ENCODE results near the gene DNAJC8.

Gene DNAJC8

DNA sequence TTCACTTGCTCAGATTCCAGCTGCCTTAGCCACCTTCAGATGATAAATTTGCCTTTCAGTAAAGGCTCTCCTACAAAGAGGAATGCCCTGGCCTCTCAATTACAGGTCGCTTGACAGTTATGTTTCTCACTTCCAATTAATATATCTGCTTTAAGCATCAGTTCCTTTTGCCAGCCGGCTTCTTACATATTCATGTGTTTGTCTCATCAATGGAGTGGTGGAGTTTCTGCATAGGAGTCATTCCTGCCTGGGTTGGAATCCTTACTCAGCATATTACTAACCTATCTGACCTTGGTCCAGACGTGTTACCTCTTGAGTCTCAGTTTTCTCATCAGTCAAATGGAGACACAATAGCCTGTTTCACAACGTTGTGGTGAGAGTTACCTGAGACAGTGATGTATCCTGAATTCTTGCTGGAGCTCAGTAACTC, 17.1 kb upstream of the DNAJC8 start:
- TF ChIP-seq, protein P1, sequence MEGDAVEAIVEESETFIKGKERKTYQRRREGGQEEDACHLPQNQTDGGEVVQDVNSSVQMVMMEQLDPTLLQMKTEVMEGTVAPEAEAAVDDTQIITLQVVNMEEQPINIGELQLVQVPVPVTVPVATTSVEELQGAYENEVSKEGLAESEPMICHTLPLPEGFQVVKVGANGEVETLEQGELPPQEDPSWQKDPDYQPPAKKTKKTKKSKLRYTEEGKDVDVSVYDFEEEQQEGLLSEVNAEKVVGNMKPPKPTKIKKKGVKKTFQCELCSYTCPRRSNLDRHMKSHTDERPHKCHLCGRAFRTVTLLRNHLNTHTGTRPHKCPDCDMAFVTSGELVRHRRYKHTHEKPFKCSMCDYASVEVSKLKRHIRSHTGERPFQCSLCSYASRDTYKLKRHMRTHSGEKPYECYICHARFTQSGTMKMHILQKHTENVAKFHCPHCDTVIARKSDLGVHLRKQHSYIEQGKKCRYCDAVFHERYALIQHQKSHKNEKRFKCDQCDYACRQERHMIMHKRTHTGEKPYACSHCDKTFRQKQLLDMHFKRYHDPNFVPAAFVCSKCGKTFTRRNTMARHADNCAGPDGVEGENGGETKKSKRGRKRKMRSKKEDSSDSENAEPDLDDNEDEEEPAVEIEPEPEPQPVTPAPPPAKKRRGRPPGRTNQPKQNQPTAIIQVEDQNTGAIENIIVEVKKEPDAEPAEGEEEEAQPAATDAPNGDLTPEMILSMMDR (IDR thresholded peaks at IDR 0.05; ENCODE audit: low read depth, low read length), result no peak
- H3K4me3 ChIP-seq (ENCODE audit: low read depth, low read length), result no peak overlapping the region

DNA sequence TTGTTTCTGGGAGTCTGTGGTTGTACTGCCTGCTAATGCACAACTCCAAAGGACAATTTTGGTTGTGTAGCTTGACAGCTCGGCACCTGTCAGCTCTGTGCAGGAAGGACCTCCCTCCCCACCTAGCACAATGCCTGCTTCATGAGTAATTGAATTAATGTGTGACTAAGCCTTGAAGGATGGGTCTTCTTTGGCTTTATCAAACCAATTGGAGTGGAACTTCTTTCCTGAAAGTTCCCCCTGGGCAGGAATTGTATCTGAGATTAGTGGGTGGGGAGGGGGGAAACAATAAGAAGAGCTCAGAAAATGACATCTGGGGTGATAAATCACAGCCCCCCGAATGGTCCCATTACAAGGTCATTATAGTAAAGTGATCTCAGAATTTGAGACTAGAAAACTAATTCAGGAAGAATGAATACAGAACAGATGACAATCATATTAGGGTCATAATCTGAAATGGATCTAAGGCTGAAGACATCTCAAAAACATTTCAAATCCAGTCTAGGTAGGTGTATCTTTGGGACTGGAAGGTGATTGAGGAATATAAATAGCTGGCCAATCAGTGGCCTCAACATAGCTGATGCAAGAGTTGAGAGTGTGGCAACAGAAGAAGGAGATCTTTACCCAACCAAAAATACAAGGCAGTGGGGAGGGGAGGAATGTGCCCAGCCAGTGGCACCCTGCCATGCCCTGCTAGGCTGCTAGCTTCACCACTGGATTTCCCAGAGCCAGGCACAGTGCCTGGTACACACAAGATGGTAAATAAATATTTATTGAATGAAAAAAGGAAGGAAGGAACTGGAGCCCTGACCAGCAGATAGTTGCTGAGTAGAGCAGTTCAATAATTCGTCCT, 16.4 kb upstream of the DNAJC8 start:
- no peak overlapping the region for H3K4me3 ChIP-seq (ENCODE audit: low read depth, low read length)
- TF ChIP-seq, protein P1 (IDR thresholded peaks at IDR 0.05; ENCODE audit: low read depth, low read length), result no peak

DNA sequence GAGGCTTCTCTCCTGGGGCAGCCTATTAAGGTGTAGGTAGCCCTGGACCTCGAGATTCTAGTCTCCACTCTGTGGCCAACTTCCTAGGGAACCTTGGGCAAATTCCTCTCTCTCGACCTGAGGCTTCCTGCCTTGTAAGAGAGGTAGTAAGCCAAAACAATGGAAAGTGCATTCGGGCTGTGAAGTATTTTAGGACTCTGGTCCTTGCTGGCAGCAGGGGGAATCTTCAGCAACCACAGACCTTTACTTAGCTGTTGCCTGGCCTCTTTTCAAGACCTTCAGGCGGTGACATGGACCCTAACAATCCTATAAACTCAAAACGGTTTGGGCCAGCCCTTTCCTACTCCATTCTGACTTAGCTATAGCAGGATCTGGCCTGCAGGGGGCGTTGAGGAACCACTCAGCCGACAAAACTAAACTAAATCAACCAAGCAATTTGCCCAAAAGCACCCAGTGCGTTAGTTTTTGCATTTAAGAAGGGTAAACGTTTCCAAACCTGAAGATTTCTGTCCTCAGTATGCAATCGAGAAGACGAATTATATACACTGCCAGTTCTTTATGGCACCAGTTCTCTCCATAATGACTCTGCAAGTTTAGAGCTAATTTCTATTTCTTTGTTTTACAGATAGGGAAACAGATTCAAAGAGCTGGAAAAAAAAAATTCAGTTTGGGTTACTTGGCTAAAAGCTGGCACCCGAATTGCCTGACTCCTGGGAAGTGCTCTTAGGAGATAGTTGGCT, 15.6 kb upstream of the DNAJC8 start:
- TF ChIP-seq, protein P1 (IDR thresholded peaks at IDR 0.05; ENCODE audit: low read depth, low read length), result peak; percentile 91
- 0 out of 2 replicates have a peak overlapping the region, but pooled peaks have one; percentile 0 for H3K4me3 ChIP-seq (ENCODE audit: low read depth, low read length)

DNA sequence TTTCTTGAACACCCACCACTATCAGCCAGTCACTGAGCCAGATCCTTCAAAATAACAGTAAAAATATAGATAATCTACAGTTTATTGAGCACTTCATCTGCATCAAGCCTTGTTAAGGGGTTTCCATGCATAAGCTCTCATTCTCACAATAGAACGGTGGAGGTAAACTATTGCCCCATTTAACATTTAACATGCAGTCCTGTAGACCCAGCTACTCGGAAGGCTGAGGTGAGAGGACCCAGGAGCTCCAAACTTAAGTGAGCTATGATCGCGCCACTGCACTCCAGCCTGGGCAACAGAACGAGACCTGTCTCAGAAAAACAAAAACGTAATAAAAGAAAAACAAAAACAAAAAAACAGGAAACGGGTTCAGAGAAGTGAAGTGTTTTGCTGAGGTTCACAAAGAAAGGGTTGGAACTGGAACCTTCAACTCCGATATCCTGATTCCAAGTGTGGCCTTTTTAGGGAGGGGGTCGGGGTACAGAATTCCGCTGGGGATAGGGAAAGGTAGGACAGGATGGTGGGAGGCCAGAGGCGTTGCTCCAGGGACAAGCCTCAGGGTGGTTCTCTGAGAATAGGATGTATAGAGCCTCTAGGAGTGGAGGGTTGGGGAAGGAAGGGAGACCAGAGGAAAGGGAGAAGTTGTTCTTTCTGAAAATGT, 14.9 kb upstream of the DNAJC8 start:
- TF ChIP-seq, protein P1 (IDR thresholded peaks at IDR 0.05; ENCODE audit: low read depth, low read length), result no peak
- peak overlapping the region; percentile 4 for H3K4me3 ChIP-seq (ENCODE audit: low read depth, low read length)

DNA sequence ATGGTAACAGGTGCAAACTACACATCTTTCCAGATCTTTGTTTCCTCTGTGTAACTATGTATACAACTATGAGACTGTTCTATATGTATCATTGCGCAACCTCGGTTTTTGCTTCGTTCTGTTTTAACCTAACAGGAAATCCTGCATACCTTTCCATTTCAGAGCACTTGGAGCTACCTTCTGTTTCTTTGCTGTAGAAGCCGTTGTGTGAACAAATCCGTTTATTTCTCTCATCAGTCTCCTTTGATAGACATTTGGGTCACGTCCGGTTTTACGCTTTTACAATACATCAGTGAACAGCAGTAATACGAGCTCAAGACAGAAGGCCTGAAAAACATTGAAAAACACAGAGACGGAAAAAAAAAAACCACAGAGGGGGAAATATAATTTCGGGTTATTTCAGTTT, 13.6 kb upstream of the DNAJC8 start:
- TF ChIP-seq, protein P1 (IDR thresholded peaks at IDR 0.05; ENCODE audit: low read depth, low read length), result no peak
- peak overlapping the region; percentile 72 for H3K4me3 ChIP-seq (ENCODE audit: low read depth, low read length)

GRCh38 chr1:28244549-28245251, 11.9 kb upstream of the DNAJC8 start:
- no peak overlapping the region for H3K4me3 ChIP-seq (ENCODE audit: low read depth, low read length)
- TF ChIP-seq, protein P1 (IDR thresholded peaks at IDR 0.05; ENCODE audit: low read depth, low read length), result no peak
